T-helper 2 cell (primary cell): ENCODE data around the gene SPTBN4.
"Not testable (repeated sequence)": the region's sequence is repeated elsewhere in the genome, so short reads cannot be mapped to it uniquely, and the experiment has no call there.

Experiments
- DNase-seq, 5 experiments: peaks; one replicate each; pipeline versions ENCODE4 v3.0.0 to v3.0.0-alpha.2; 2012 to 2022

SPTBN4 gene

GRCh38 chr19:40441719-40442253 lies 25.0 kb upstream of the SPTBN4 start:
- DNase-seq = no peak

DNA sequence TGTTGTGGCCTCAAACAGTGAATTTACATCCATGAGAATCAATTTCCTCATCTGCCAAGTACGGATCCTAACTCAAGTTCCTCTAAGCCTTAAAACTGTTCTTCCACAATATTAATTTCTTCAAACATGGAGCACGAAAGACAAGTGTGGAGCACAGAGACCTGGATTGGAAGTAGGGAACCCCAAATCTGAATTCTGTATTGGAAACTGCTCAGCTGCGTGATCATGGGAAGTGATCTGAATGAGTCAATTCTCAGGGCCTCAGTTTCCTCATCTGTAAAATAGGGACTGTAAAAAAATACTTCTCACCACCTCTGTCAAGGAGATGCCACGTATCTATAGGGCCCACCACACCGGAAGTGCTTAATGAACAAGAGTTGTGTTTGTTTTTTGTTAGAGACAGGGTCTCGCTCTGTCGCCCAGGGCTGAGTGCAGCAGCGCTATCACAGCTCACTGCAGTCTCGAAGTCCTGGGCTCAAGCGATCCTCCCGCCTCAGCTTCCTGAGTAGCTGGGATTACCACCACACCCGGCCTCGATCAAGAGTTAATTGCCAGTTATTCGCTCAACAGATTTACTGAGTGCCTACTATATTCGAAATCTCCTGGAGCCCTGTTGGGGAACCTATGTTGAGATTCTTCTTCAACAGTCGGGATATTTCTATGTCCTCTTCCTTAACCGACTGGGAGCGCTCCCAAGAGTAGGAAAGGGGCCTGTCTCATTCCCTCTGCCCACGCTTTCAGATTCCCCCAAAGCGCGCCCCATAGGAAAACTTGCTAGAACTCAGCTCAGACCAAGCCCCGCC lies 24.3 kb upstream of the SPTBN4 start:
- peak in 1 of 5 experiments; percentile 33 for DNase-seq

DNA sequence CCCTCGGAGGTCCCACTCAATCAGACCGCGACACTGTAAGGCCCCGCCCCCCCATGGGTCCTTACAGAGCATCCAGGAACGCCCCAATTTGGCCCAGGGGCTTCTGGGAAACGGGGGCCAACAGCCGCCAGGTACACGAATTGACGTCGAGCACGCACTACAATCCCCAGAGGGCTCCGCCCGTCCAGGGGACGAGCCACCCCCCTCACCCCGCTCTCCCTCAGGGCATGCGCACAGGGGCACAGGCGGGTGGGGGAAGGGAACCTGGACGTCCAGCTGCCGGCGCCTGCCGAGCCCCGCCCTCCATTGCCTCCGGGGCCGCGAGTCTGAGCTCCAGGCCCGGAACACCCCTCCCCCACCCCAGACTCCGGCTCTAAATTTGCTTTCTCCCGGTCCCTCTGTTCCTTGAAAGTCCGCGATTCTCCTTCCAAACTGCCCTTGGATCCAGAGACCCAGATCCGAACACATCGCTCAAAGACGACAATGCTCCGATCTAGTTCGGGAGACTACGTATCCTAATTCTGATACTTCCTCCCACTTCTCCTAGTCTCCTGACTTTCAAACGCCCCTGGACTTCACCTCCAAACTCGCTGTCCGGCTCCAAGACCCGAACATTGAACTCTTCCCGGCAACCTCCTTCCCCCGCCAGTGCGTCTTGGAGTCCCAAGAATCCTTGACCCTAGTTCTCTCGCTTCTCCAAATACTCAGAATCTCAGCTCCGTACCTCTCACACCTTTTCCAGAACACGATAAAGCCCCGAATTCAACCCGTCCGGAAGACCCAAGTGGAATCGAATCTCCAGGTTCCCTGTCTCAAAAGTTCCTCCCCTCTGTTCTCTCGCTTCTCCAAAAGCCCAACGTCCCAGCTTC lies 23.4 kb upstream of the SPTBN4 start:
- DNase-seq = peak; percentile 97 to 100 (median 99)

DNA sequence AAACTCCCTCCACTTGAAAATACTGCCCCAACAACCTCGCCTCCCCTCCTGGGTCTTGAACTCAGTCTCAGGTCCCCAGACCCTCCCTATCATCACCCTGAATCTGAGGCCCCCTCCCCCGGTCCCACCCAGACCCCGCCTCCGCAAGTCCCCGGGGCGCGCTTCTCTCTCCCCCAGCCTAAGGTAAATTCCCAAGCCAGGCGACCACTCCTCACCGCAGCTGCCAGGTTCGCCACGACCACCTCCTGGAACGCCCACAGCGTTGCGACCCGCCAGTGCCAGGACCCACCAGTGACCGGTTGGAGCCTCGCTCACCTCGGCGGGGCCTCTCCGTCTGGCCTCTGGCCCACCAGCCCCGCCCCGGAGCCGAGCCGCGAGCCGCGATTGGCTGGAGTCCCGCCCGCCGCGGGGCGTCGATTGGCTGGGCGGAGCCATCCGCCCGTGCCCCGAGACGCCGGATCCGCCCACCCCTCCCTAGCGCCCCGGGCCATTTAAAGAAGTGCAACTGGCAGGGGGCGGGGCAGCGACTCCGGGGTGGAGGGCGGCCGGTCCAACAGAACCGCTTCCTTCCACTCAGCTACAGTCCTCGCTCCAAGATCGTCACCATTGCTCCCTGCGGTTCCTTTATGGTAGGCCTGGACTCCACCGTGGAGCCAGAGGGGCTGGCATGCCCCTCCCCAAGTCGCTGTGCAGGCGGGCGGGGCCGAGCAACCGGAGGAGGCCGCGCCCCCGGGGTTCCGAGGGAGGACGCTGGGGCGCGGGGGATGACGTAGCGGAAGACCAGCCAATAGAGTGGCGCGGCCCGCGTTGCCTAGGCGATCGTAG lies 22.6 kb upstream of the SPTBN4 start, which contains the start of gene SERTAD3:
SERTAD3 (minus strand) TSS at position 336 of the 825 bp plus-strand sequence. CDS start 2,255 bp downstream, outside the sequence.
- DNase-seq = peak; percentile 94 to 96 (median 96)

- DNase-seq = no peak
Measured at GRCh38 chr19:40444825-40445312, 21.9 kb upstream of the SPTBN4 start.

DNA sequence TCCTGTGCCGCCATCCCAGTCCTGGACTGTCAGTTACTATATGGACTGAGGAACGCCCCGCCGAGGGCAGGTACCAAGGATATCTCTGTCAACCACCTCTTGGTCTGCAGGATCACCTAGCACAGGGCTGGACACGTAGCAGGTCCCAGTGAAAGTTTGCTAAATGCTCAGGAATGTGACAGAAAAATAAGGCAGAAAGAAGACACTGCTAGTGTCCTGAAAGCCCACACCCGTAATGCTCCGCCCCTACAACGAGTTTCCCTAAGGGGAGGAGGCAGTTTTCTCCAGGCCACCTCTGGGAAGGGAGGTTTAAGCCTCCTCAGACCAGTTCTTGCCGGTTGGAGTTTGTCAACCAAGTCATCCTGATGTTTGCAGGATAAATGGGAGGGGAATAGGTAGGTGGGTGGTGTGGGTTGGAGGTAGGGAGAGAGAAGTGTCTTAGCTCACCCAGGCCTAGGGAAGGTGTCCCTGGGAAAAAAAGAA lies 21.0 kb upstream of the SPTBN4 start:
- DNase-seq = no peak

GRCh38 chr19:40446263-40446784 lies 20.5 kb upstream of the SPTBN4 start:
- no peak for DNase-seq

- no peak for DNase-seq
Measured at GRCh38 chr19:40449506-40449905, 17.3 kb upstream of the SPTBN4 start.

GRCh38 chr19:40450664-40451063 lies 16.1 kb upstream of the SPTBN4 start:
- DNase-seq = no peak

DNA sequence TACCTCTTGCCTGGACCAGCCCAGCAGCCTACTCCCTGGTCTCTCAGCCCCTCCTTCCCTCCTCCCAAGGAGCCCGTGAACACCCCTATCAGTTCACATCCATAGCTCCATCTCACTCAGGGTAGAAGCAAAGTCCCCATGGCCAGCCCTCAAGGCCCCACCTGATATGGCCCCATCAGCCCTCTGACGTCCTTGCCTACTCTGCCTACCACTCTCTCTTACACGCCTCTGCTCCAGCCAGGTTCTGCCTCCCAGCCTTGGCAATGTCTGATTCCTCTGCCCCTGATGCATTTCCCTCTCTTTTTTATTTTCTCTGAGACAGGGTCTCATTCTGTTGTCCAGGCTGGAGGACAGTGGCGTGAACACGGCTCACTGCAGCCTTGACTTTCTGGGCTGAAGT lies 14.8 kb upstream of the SPTBN4 start:
- DNase-seq = no peak

GRCh38 chr19:40453151-40453735 lies 13.6 kb upstream of the SPTBN4 start:
- no peak for DNase-seq

- DNase-seq = not testable (repeated sequence)
Measured at GRCh38 chr19:40453943-40454342, 12.9 kb upstream of the SPTBN4 start.

GRCh38 chr19:40457048-40457447 lies 9.8 kb upstream of the SPTBN4 start:
- DNase-seq = no peak

- no peak for DNase-seq
Measured at GRCh38 chr19:40457953-40458596, 8.7 kb upstream of the SPTBN4 start.

DNA sequence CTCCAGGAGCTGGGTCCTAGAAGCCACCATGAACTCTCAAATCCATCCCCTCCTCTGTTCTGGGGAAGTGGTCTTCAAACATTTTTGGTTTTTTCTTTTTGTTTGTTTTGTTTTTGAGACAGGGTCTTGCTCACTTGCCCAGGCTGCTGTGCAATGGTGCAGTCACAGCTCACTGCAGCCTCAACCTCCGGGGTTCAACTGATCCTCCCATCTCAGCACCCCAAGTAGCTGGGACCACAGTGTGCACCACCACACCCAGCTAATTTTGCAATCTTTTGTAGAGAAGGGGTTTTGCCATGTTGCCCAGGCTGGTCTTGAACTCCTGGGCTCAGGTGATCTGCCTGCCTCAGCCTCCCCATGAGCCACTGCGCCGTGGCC lies 8.2 kb upstream of the SPTBN4 start:
- no peak for DNase-seq

DNA sequence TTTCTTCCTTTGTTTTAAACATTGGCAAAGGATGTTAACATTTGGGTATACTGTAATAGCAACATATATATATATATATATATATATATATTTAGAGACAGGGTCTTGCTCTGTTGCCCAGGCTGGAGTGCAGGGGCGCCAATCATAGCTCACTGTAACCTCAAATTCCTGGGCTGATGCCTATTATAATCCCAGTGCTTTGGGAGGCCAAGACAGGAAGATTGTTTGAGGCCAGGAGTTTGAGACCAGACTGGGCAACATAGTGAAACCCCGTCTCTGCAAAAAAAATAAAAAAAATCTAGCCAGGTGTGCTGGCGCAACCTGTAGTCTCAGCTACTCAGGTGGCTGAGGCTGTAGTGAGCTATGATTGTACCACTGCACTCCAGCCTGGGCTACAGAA lies 6.6 kb upstream of the SPTBN4 start:
- no peak for DNase-seq

- no peak for DNase-seq
Measured at GRCh38 chr19:40461669-40462221, 5.1 kb upstream of the SPTBN4 start.

DNA sequence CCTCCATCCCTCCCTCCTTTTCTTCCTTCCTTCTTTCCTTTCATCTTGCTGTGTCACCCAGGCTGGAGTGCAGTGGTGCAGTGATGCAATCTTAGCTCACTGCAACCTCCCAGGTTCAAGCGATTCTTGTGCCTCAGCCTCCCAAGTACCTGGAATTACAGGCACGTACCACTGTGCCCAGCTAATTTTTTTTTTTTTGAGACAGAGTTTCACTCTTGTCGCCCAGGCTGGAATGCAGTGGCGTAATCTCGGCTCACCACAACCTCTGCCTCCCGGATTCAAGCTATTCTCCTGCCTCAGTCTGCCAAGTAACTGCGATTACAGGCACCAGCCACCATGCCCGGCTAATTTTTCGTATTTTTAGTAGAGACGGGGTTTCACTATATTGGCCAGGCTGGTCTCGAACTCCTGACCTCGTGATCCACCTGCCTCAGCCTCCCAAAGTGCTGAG lies 3.2 kb upstream of the SPTBN4 start:
- DNase-seq = not testable (repeated sequence)

- peak; percentile 40 to 63 (median 52) for DNase-seq
Measured at GRCh38 chr19:40464059-40465024, 2.5 kb upstream of the SPTBN4 start.
